ENCODE data around the gene CPEB4. TPM values are rescaled to one million over a fixed set of nuclear protein-coding genes. Genes with fewer than 3 reads are reported as not detected.

Gene CPEB4
- total and polyA plus RNA-seq, 4 donors = 14.3 to 113 (median 32.1) TPM

GRCh38 chr5:173845321-173845720, 42.8 kb upstream of the CPEB4 start:
- H3K4me1 ChIP-seq (ENCODE audit: control insufficient read depth in 4 of 4, insufficient read depth in 4 of 4, low read length in 3 of 4) = no peaks in the 10 kb centered on the region
- H3K9ac ChIP-seq (ENCODE audit: low read depth in 1 of 2, low read length in 2 of 2) = no peak overlapping the region
- WGBS = 93% methylated on average over 6 of the region's 6 CpGs
- DNase-seq (ENCODE audit: low spot score) = no peak
- no peaks in the 10 kb centered on the region for H3K9me3 ChIP-seq (ENCODE audit: control insufficient read depth in 4 of 4, low read length in 3 of 4)
- no peak for TF ChIP-seq SP1 (IDR thresholded peaks at IDR 0.05)
- TF ChIP-seq ATF3 (IDR thresholded peaks at IDR 0.05) = no peak
- no peak for TF ChIP-seq HNF4A (conservative IDR thresholded peaks at IDR 0.05)
- TF ChIP-seq EGR1 (IDR thresholded peaks at IDR 0.05; ENCODE audit: low read depth in 2 of 2) = no peak
- no peak for TF ChIP-seq RXRA (IDR thresholded peaks at IDR 0.05)
- no peaks in the 10 kb centered on the region for H3K36me3 ChIP-seq (ENCODE audit: control insufficient read depth in 4 of 4, insufficient read depth in 3 of 4, low read depth in 1 of 4, low read length in 3 of 4)
- H3K27ac ChIP-seq (ENCODE audit: low read depth in 1 of 2, low read length in 2 of 2) = no peak overlapping the region
- H3K4me3 ChIP-seq (ENCODE audit: low read depth in 1 of 3, low read length in 3 of 3) = no peak overlapping the region
- no peaks in the 10 kb centered on the region for H3K27me3 ChIP-seq (ENCODE audit: control insufficient read depth in 4 of 4, insufficient read depth in 4 of 4, low read length in 3 of 4)

- H3K9ac ChIP-seq (ENCODE audit: low read depth in 1 of 2, low read length in 2 of 2) = no peak overlapping the region
- TF ChIP-seq HNF4A (conservative IDR thresholded peaks at IDR 0.05) = no peak
- no peak for TF ChIP-seq ATF3 (IDR thresholded peaks at IDR 0.05)
- TF ChIP-seq GABPA (IDR thresholded peaks at IDR 0.05 in 1 of 2, conservative IDR thresholded peaks at IDR 0.05 in 1 of 2) = no peak
- no peak for TF ChIP-seq JUND (IDR thresholded peaks at IDR 0.05)
- TF ChIP-seq CTCF (IDR thresholded peaks at IDR 0.05; ENCODE audit: low read depth, low read length, missing input control) = no peak
- TF ChIP-seq FOXA2 (IDR thresholded peaks at IDR 0.05) = no peak
- no peak for TF ChIP-seq RXRA (IDR thresholded peaks at IDR 0.05)
- no peak for TF ChIP-seq REST (IDR thresholded peaks at IDR 0.05)
- TF ChIP-seq FOXA1 (IDR thresholded peaks at IDR 0.05) = no peak
- no peak for TF ChIP-seq RAD21 (IDR thresholded peaks at IDR 0.05)
- no peak for TF ChIP-seq EGR1 (IDR thresholded peaks at IDR 0.05; ENCODE audit: low read depth in 2 of 2)
- TF ChIP-seq MAX (IDR thresholded peaks at IDR 0.05) = no peak
- TF ChIP-seq YY1 (IDR thresholded peaks at IDR 0.05) = no peak
- TF ChIP-seq NR2F2 (IDR thresholded peaks at IDR 0.05) = no peak
- no peak for TF ChIP-seq SP1 (IDR thresholded peaks at IDR 0.05)
- no peak for TF ChIP-seq TAF1 (conservative IDR thresholded peaks at IDR 0.05)
- H3K36me3 ChIP-seq (ENCODE audit: control insufficient read depth in 4 of 4, insufficient read depth in 3 of 4, low read depth in 1 of 4, low read length in 3 of 4) = no peaks in the 10 kb centered on the region
- DNase-seq (ENCODE audit: low spot score) = no peak
- H3K27me3 ChIP-seq (ENCODE audit: control insufficient read depth in 4 of 4, insufficient read depth in 4 of 4, low read length in 3 of 4) = no peaks in the 10 kb centered on the region
- H3K9me3 ChIP-seq (ENCODE audit: control insufficient read depth in 4 of 4, low read length in 3 of 4) = no peaks in the 10 kb centered on the region
- H3K27ac ChIP-seq (ENCODE audit: low read depth in 1 of 2, low read length in 2 of 2) = no peak overlapping the region
- 95% methylated on average over 1 of the region's 1 CpG for WGBS
- no peaks in the 10 kb centered on the region for H3K4me1 ChIP-seq (ENCODE audit: control insufficient read depth in 4 of 4, insufficient read depth in 4 of 4, low read length in 3 of 4)
- no peak overlapping the region for H3K4me3 ChIP-seq (ENCODE audit: low read depth in 1 of 3, low read length in 3 of 3)
Measured at GRCh38 chr5:173846929-173847501, 41.1 kb upstream of the CPEB4 start.
